Ishikawa (cell line): ENCODE measurements around the gene NCKAP1.

Experiments
- RAD21 ChIP-seq: IDR thresholded peaks from 2 replicates; pipeline ENCODE4 v1.6.1; 2012; ENCODE audit warnings: low read depth
- TEAD4 ChIP-seq: IDR thresholded peaks from 2 replicates; pipeline ENCODE4 v1.6.1; 2012
- TF ChIP-seq, protein P1 (sequence below): IDR thresholded peaks from 2 replicates; pipeline ENCODE4 v1.6.1; 2012; ENCODE audit warnings: low read depth, mild to moderate bottlenecking

DNA sequence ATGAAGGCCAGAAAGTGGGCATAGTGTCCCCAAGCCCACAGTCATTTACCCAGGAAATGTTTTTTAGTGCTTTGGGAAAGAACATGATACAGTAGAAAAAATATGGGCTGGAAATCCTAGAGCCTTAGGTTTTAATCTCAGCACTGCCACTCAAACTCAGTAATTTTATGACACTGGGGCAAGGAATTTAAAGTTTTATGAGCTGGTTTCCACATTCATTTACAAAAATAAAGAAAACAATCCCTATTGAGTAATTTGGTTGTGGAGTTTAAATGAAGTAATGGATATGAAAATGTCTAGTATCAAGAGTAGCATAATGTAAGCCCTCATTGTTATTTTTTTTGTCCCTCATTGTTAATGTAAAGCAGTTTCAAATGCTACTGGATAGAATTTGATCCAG is 120.3 kb downstream of the NCKAP1 start:
- TF ChIP-seq, protein P1, sequence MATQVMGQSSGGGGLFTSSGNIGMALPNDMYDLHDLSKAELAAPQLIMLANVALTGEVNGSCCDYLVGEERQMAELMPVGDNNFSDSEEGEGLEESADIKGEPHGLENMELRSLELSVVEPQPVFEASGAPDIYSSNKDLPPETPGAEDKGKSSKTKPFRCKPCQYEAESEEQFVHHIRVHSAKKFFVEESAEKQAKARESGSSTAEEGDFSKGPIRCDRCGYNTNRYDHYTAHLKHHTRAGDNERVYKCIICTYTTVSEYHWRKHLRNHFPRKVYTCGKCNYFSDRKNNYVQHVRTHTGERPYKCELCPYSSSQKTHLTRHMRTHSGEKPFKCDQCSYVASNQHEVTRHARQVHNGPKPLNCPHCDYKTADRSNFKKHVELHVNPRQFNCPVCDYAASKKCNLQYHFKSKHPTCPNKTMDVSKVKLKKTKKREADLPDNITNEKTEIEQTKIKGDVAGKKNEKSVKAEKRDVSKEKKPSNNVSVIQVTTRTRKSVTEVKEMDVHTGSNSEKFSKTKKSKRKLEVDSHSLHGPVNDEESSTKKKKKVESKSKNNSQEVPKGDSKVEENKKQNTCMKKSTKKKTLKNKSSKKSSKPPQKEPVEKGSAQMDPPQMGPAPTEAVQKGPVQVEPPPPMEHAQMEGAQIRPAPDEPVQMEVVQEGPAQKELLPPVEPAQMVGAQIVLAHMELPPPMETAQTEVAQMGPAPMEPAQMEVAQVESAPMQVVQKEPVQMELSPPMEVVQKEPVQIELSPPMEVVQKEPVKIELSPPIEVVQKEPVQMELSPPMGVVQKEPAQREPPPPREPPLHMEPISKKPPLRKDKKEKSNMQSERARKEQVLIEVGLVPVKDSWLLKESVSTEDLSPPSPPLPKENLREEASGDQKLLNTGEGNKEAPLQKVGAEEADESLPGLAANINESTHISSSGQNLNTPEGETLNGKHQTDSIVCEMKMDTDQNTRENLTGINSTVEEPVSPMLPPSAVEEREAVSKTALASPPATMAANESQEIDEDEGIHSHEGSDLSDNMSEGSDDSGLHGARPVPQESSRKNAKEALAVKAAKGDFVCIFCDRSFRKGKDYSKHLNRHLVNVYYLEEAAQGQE: no peak
- TF ChIP-seq TEAD4: no peak
- no peak for TF ChIP-seq RAD21
